ENCODE results near the gene CCDC9B.

Gene CCDC9B

GRCh38 chr15:40361640-40362039 is 20.9 kb upstream of the CCDC9B start:
- no peak for TF ChIP-seq TARDBP (IDR thresholded peaks at IDR 0.05)
- no peak for TF ChIP-seq CTBP1 (IDR thresholded peaks at IDR 0.05; ENCODE audit: borderline replicate concordance)
- no peak for TF ChIP-seq LEF1 (IDR thresholded peaks at IDR 0.05; ENCODE audit: borderline replicate concordance)
- no peak for TF ChIP-seq ARNT (IDR thresholded peaks at IDR 0.05)
- TF ChIP-seq FOXK2 (IDR thresholded peaks at IDR 0.05) = no peak
- TF ChIP-seq PKNOX1 (IDR thresholded peaks at IDR 0.05) = no peak
- no peak for TF ChIP-seq BHLHE40 (IDR thresholded peaks at IDR 0.05; ENCODE audit: borderline replicate concordance)
- no peak for TF ChIP-seq HDGF (IDR thresholded peaks at IDR 0.05; ENCODE audit: borderline replicate concordance)
- ChIA-PET POLR2A (no interaction called here), CTCF (no interaction called here)
- no peak for DNase-seq (ENCODE audit: extremely low spot score)

DNA sequence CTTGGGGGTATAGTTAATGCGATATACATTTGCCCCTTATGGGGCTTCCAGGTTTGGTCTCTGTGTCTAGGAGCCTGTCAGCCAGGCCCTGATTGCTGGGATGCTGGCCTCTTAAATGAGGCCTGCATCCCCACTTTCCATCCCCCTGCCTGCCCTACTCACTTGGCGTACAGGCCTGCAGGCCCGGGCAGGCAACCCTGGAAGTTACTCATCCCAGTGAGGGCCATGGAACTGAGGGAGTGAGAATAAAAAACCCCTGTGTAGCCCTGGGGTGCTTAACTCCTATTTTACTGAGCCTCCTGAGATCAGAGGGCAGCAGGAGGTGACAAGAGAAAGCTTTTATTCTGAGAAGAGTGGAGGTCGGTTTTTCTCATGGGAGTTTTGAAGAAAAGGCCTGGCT is 19.3 kb upstream of the CCDC9B start:
- CTCF ChIA-PET = no interaction called here

GRCh38 chr15:40358471-40359353 is 18.0 kb upstream of the CCDC9B start:
- POLR2A ChIA-PET = no interaction called here
- CTCF ChIA-PET = no interaction called here
- DNase-seq (ENCODE audit: extremely low spot score) = no peak
- TF ChIP-seq FOXK2 (IDR thresholded peaks at IDR 0.05) = no peak

More for the DNA sequence above, 19.3 kb upstream of the CCDC9B start:
- DNase-seq (ENCODE audit: extremely low spot score) = no peak
- TF ChIP-seq FOXA1 (IDR thresholded peaks at IDR 0.05) (no peak), ELF4 (IDR thresholded peaks at IDR 0.05) (no peak), BHLHE40 (IDR thresholded peaks at IDR 0.05; ENCODE audit: borderline replicate concordance) (no peak), ZNF384 (IDR thresholded peaks at IDR 0.05) (no peak), TARDBP (IDR thresholded peaks at IDR 0.05) (no peak), FOXK2 (IDR thresholded peaks at IDR 0.05) (no peak), L3MBTL2 (conservative IDR thresholded peaks at IDR 0.05) (no peak), CTBP1 (IDR thresholded peaks at IDR 0.05; ENCODE audit: borderline replicate concordance) (no peak), ARNT (IDR thresholded peaks at IDR 0.05) (no peak), SP1 (IDR thresholded peaks at IDR 0.05) (no peak)
- POLR2A ChIA-PET = no interaction called here

DNA sequence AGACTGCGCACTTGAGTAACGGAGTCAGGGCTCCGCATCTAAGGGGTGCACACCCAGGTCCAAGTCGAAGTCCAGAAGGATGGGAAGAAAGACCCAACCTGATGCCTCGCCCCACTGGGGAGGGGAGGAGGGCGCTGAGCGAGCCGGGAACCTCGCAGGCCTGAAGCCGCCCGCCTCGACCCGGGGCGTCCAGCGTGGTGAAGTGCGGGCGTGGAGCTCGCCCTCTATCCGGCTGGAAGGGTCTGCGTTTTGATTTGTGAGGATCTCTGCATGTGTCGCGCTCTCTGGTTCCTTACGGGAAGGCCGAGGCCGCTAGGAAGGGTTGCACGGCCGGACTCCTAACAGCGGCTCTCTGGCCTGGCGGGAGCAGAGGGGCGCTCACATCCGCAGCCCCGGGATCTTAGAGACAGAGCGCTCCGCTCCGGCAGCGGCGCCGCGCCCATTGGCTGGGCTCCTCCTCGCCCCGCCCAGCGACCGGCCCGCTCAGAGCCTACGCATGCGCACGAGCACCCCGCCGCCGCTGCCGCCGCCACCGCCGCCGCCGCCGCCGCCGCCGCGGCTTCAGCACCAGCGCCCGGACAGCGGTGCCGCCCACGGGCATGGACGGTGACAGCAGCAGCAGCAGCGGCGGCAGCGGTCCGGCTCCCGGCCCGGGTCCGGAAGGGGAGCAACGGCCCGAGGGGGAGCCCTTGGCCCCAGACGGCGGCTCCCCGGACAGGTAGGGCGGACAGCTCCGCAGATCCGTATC is 17.2 kb upstream of the CCDC9B start, which contains the start of gene DISP2:
Gene DISP2 (plus strand): TSS at position 497 of the 748 bp plus-strand sequence. CDS start 103 bp downstream, at position 600.
- DNase-seq (ENCODE audit: extremely low spot score) = peak; percentile 92
- TF ChIP-seq L3MBTL2 (conservative IDR thresholded peaks at IDR 0.05) (peak; percentile 73), NFRKB (IDR thresholded peaks at IDR 0.05) (no peak)
- ChIA-PET CTCF (interaction anchor here (1.2 to 1.5 kb wide), 2 partner anchors 13 to 79 kb away, joined by 3 to 6 read pairs; no protein-coding TSS in a partner anchor), POLR2A (interaction anchor here (0.9 to 1.5 kb wide), 3 partner anchors 17 to 47 kb away, joined by 3 to 4 read pairs (median 3); partner anchors contain the start of genes CCDC9B, IVD and KNSTRN)

DNA sequence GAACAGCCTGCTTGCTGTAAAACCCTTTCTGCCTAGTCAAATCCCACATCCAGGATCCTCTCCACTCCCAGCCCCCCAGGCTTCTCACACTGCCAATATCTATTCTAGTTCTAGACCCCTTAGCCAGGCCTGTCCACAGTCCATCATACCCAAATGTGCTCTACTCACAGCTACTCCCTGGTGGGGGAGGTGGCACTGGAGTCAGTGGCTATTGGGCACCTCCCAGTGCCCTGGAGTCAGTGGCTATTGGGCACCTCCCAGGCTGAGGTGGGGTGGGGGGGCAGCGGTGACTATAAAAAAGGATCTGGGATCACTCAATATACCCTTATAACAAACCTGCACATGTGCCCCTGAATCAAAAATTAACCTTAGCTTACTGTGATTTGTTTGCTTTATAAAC is 16.5 kb upstream of the CCDC9B start:
- POLR2A ChIA-PET = interaction anchor here (0.9 to 1.5 kb wide), 3 partner anchors 16 to 48 kb away, joined by 3 to 4 read pairs (median 3); partner anchors contain the start of genes CCDC9B, IVD and KNSTRN

GRCh38 chr15:40355976-40356585 is 15.3 kb upstream of the CCDC9B start:
- DNase-seq (ENCODE audit: extremely low spot score) = no peak
- TF ChIP-seq CTBP1 (IDR thresholded peaks at IDR 0.05; ENCODE audit: borderline replicate concordance) (no peak), ARNT (IDR thresholded peaks at IDR 0.05) (no peak), FOXA1 (IDR thresholded peaks at IDR 0.05) (no peak), TARDBP (IDR thresholded peaks at IDR 0.05) (no peak), FOXM1 (IDR thresholded peaks at IDR 0.05; ENCODE audit: borderline replicate concordance) (no peak), PKNOX1 (IDR thresholded peaks at IDR 0.05) (no peak), SUZ12 (IDR thresholded peaks at IDR 0.05) (no peak), FOXK2 (IDR thresholded peaks at IDR 0.05) (no peak), NFRKB (IDR thresholded peaks at IDR 0.05) (no peak)
- CTCF ChIA-PET = no interaction called here
- POLR2A ChIA-PET = no interaction called here

More for the DNA sequence above, 16.5 kb upstream of the CCDC9B start:
- TF ChIP-seq FOXM1 (IDR thresholded peaks at IDR 0.05; ENCODE audit: borderline replicate concordance) (no peak), BHLHE40 (IDR thresholded peaks at IDR 0.05; ENCODE audit: borderline replicate concordance) (no peak), SUZ12 (IDR thresholded peaks at IDR 0.05) (no peak), ZNF384 (IDR thresholded peaks at IDR 0.05) (no peak), SP1 (IDR thresholded peaks at IDR 0.05) (no peak), ELF4 (IDR thresholded peaks at IDR 0.05) (no peak), CTBP1 (IDR thresholded peaks at IDR 0.05; ENCODE audit: borderline replicate concordance) (no peak), NFRKB (IDR thresholded peaks at IDR 0.05) (no peak)
- CTCF ChIA-PET = interaction anchor here (1.2 to 1.5 kb wide), 2 partner anchors 12 to 78 kb away, joined by 3 to 6 read pairs; no protein-coding TSS in a partner anchor
- no peak for DNase-seq (ENCODE audit: extremely low spot score)

Measured in HEK293T (cell line).